ENCODE results near the gene FGFR3.

FGFR3 gene

DNA sequence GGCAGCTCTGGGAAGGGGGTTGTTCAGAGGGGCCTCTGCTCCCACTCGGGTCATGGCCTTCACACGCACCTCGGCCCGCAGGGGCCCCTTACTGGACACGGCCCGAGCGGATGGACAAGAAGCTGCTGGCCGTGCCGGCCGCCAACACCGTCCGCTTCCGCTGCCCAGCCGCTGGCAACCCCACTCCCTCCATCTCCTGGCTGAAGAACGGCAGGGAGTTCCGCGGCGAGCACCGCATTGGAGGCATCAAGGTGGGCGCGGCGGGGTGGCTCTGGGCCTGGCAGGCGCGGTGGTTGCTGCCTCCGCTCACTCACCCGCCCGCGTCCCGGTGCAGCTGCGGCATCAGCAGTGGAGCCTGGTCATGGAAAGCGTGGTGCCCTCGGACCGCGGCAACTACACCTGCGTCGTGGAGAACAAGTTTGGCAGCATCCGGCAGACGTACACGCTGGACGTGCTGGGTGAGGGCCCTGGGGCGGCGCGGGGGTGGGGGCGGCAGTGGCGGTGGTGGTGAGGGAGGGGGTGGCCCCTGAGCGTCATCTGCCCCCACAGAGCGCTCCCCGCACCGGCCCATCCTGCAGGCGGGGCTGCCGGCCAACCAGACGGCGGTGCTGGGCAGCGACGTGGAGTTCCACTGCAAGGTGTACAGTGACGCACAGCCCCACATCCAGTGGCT lies 8.3 kb downstream of the FGFR3 start:
- H3K4me3 ChIP-seq (ENCODE audit: low read length), result no peak overlapping the region
- no peak overlapping the region for H3K9ac ChIP-seq (ENCODE audit: low read length)
- peaks cover 10% of the 10 kb centered on the region for H3K27me3 ChIP-seq (replicated peaks; ENCODE audit: control insufficient read depth, insufficient read depth, low read length)
- H3K36me3 ChIP-seq (ENCODE audit: control insufficient read depth, insufficient read depth, low read length, severe bottlenecking), result no peaks in the 10 kb centered on the region
- no peak for DNase-seq (ENCODE audit: low read depth)
- peaks cover 10% of the 10 kb centered on the region for H3K4me1 ChIP-seq (ENCODE audit: control insufficient read depth, insufficient read depth, low read length)
- H3K9me3 ChIP-seq (ENCODE audit: control insufficient read depth, low read length), result no peaks in the 10 kb centered on the region

DNA sequence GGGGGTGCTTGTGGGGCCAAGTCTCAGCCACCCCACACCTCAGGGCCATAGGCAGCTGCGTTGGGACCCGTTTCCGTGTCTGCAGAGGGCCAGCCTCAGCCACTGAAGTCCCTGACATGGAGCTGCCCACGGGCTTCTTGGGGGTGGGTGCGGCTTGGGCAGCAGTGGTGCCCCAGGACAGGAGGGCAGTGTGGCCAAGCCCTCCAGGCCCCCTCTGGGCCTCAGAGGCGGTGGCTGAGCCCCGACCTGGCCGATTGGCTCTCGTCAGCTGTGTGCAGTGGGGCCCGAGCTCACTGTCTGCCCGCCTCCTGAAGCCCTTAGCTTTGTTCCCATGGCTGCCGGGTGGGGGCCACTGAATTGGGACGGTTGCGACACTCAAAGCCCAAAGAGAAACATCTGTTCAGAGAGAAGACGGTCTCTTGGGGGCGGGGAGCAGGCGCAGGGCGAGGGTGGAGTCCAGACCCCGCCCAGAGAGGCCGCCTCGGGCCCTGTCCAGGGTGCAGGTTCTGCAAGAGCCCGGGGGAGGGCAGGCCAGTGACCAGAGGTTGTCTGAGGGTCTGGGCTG lies 9.1 kb downstream of the FGFR3 start:
- H3K9me3 ChIP-seq (ENCODE audit: control insufficient read depth, low read length), result no peaks in the 10 kb centered on the region
- H3K27me3 ChIP-seq (replicated peaks; ENCODE audit: control insufficient read depth, insufficient read depth, low read length), result peaks cover 4% of the 10 kb centered on the region
- H3K4me3 ChIP-seq (ENCODE audit: low read length), result no peak overlapping the region
- no peaks in the 10 kb centered on the region for H3K36me3 ChIP-seq (ENCODE audit: control insufficient read depth, insufficient read depth, low read length, severe bottlenecking)
- DNase-seq (ENCODE audit: low read depth), result peak; percentile 51
- no peak overlapping the region for H3K9ac ChIP-seq (ENCODE audit: low read length)
- peaks cover 10% of the 10 kb centered on the region for H3K4me1 ChIP-seq (ENCODE audit: control insufficient read depth, insufficient read depth, low read length)

DNA sequence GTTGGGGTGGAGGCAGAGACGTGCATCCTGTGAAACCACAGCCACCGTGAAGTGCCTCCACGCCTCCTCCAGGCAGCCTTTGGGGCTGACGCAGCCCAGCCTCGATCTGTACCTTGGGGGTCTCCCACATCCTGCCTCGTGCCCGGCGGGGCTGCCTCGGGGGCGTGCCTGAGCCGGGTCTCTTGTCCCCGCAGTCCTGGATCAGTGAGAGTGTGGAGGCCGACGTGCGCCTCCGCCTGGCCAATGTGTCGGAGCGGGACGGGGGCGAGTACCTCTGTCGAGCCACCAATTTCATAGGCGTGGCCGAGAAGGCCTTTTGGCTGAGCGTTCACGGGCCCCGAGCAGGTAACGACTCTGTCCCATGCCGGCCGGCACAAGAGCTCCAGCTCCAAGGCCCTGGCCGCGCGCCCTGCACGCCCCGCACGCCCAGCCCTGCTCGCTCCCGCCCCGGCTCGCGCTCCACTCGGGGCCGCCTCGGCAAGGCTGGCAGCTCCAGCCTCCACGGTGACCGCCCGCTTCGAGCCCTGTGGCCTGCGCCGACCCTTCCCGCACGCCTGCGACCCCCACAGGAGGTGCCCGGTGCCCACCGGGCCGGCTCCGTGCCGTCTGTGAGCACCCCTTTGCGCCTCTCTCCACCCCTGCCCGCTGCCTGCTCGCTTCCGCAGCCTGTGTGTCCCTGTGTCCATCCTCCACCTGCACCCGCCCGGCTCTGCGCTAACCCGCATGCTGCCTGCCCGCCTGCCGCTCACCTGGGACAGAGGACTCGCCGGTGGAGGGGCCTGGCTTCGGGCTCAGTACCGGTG lies 9.8 kb downstream of the FGFR3 start:
- Histone ChIP-seq H3K9ac (ENCODE audit: low read length) (no peak overlapping the region), H3K4me1 (ENCODE audit: control insufficient read depth, insufficient read depth, low read length) (peaks cover 10% of the 10 kb centered on the region), H3K36me3 (ENCODE audit: control insufficient read depth, insufficient read depth, low read length, severe bottlenecking) (no peaks in the 10 kb centered on the region), H3K9me3 (ENCODE audit: control insufficient read depth, low read length) (no peaks in the 10 kb centered on the region), H3K4me3 (ENCODE audit: low read length) (no peak overlapping the region), H3K27me3 (replicated peaks; ENCODE audit: control insufficient read depth, insufficient read depth, low read length) (peaks cover 4% of the 10 kb centered on the region)
- no peak for DNase-seq (ENCODE audit: low read depth)

DNA sequence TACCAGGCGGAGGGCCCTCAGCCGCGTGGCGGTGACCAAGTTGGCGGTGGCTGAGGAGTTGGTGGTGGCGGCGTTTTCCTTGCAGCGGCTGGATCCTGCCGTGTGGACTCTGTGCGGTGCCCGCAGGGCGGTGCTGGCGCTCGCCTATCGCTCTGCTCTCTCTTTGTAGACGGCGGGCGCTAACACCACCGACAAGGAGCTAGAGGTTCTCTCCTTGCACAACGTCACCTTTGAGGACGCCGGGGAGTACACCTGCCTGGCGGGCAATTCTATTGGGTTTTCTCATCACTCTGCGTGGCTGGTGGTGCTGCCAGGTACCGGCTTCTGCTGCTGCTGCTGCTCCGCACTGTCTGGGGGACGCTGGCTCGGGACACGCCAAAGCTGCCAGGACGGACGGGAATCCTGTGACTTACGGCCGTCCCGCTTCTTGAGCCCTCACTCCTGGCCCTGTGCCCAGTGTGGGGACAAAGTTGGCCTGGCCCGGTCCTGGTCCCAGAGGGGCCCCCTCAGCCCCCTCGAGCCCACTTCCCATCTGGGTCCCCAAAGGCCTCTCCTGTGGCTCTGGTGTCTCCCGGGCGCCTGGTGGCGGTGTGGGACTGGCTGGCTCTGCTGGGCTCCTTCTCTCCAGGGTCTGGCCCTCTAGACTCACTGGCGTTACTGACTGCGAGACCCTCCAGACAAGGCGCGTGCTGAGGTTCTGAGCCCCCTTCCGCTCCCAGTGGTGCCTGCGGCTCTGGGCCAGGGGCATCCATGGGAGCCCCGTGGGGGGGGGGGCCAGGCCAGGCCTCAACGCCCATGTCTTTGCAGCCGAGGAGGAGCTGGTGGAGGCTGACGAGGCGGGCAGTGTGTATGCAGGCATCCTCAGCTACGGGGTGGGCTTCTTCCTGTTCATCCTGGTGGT lies 10.7 kb downstream of the FGFR3 start:
- DNase-seq (ENCODE audit: low read depth), result no peak
- Histone ChIP-seq H3K4me1 (ENCODE audit: control insufficient read depth, insufficient read depth, low read length) (peaks cover 10% of the 10 kb centered on the region), H3K36me3 (ENCODE audit: control insufficient read depth, insufficient read depth, low read length, severe bottlenecking) (no peaks in the 10 kb centered on the region), H3K4me3 (ENCODE audit: low read length) (no peak overlapping the region), H3K9me3 (ENCODE audit: control insufficient read depth, low read length) (no peaks in the 10 kb centered on the region), H3K27me3 (replicated peaks; ENCODE audit: control insufficient read depth, insufficient read depth, low read length) (peaks cover 4% of the 10 kb centered on the region), H3K9ac (ENCODE audit: low read length) (no peak overlapping the region)

DNA sequence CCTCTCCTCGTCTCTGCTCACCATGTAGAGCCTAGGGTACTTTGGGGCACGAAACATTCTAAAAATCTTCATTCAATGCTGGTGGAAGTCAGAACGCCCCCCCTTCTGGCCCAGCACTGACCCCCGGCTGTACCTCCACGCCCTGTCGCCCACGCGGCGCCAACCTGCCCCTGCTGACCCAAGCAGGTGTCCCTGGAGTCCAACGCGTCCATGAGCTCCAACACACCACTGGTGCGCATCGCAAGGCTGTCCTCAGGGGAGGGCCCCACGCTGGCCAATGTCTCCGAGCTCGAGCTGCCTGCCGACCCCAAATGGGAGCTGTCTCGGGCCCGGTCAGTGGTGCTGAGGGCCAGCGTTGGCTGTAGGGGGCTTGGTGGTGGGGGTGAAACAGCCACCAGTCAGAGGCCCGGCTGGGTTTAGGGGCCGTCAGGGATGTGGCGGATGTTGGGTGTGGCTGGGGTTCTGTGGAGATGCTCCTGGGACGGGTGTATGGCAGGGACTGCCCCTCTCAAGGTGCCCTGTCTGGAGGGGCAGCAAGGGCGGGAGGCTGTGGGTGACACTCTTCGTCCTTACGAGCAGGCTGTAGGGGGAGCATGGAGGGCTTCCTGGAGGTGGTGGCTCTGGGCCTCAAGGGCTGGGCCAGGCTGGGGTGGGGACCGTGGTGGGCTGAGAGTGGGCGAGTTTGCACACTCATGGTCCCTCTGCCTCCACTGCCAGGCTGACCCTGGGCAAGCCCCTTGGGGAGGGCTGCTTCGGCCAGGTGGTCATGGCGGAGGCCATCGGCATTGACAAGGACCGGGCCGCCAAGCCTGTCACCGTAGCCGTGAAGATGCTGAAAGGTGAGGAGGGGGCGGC lies 11.8 kb downstream of the FGFR3 start:
- H3K36me3 ChIP-seq (ENCODE audit: control insufficient read depth, insufficient read depth, low read length, severe bottlenecking), result no peaks in the 10 kb centered on the region

DNA sequence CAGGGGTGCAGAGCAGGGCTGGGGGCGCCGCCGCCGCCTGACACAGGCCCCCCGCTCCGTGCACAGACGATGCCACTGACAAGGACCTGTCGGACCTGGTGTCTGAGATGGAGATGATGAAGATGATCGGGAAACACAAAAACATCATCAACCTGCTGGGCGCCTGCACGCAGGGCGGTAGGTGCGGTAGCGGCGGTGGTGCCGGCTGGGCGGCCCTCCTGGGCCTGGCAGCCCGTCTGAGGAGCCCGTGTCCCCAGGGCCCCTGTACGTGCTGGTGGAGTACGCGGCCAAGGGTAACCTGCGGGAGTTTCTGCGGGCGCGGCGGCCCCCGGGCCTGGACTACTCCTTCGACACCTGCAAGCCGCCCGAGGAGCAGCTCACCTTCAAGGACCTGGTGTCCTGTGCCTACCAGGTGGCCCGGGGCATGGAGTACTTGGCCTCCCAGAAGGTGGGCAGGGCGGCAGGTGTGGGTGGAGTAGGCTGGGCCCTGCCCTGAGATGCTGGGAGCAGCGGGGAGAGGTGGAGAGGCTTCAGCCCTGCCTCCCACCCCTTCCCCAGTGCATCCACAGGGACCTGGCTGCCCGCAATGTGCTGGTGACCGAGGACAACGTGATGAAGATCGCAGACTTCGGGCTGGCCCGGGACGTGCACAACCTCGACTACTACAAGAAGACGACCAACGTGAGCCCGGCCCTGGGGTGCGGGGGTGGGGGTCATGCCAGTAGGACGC lies 12.6 kb downstream of the FGFR3 start:
- Histone ChIP-seq H3K27me3 (replicated peaks; ENCODE audit: control insufficient read depth, insufficient read depth, low read length) (peaks cover 4% of the 10 kb centered on the region), H3K4me1 (ENCODE audit: control insufficient read depth, insufficient read depth, low read length) (peaks cover 10% of the 10 kb centered on the region), H3K36me3 (ENCODE audit: control insufficient read depth, insufficient read depth, low read length, severe bottlenecking) (peaks cover under 1% of the 10 kb centered on the region), H3K9ac (ENCODE audit: low read length) (no peak overlapping the region), H3K4me3 (ENCODE audit: low read length) (no peak overlapping the region), H3K9me3 (ENCODE audit: control insufficient read depth, low read length) (no peaks in the 10 kb centered on the region)
- no peak for DNase-seq (ENCODE audit: low read depth)

More for the DNA sequence above, 11.8 kb downstream of the FGFR3 start:
- DNase-seq (ENCODE audit: low read depth), result no peak
- Histone ChIP-seq H3K27me3 (replicated peaks; ENCODE audit: control insufficient read depth, insufficient read depth, low read length) (peaks cover 4% of the 10 kb centered on the region), H3K4me3 (ENCODE audit: low read length) (no peak overlapping the region), H3K4me1 (ENCODE audit: control insufficient read depth, insufficient read depth, low read length) (peaks cover 10% of the 10 kb centered on the region), H3K9ac (ENCODE audit: low read length) (no peak overlapping the region), H3K9me3 (ENCODE audit: control insufficient read depth, low read length) (no peaks in the 10 kb centered on the region)

DNA sequence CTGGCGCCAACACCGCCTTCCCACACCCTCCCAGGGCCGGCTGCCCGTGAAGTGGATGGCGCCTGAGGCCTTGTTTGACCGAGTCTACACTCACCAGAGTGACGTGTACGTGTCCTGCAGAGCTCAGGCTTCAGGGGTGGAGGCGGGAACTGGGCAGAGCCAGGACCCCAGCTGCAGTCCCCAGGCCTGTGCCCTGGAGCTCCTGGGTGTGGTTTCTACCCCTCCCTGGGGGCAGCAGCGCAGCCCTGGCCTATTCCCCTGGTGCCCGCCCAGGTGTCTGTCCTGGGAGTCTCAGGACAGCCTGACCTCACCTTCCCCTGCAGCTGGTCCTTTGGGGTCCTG lies 13.1 kb downstream of the FGFR3 start:
- Histone ChIP-seq H3K9ac (ENCODE audit: low read length) (no peak overlapping the region), H3K9me3 (ENCODE audit: control insufficient read depth, low read length) (no peaks in the 10 kb centered on the region), H3K4me3 (ENCODE audit: low read length) (no peak overlapping the region), H3K36me3 (ENCODE audit: control insufficient read depth, insufficient read depth, low read length, severe bottlenecking) (peaks cover 4% of the 10 kb centered on the region), H3K4me1 (ENCODE audit: control insufficient read depth, insufficient read depth, low read length) (peaks cover 13% of the 10 kb centered on the region), H3K27me3 (replicated peaks; ENCODE audit: control insufficient read depth, insufficient read depth, low read length) (peaks cover 4% of the 10 kb centered on the region)
- no peak for DNase-seq (ENCODE audit: low read depth)

DNA sequence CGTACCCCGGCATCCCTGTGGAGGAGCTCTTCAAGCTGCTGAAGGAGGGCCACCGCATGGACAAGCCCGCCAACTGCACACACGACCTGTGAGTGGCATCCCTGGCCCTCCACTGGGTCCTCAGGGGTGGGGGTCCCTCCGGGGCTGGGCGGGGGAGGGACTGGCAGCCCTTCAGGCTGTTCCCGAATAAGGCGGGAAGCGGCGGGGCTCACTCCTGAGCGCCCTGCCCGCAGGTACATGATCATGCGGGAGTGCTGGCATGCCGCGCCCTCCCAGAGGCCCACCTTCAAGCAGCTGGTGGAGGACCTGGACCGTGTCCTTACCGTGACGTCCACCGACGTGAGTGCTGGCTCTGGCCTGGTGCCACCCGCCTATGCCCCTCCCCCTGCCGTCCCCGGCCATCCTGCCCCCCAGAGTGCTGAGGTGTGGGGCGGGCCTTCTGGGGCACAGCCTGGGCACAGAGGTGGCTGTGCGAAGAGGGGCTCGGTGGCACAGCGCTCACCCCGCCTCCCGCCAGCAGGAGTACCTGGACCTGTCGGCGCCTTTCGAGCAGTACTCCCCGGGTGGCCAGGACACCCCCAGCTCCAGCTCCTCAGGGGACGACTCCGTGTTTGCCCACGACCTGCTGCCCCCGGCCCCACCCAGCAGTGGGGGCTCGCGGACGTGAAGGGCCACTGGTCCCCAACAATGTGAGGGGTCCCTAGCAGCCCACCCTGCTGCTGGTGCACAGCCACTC lies 13.7 kb downstream of the FGFR3 start:
- Histone ChIP-seq H3K9ac (ENCODE audit: low read length) (no peak overlapping the region), H3K4me3 (ENCODE audit: low read length) (no peak overlapping the region), H3K9me3 (ENCODE audit: control insufficient read depth, low read length) (no peaks in the 10 kb centered on the region), H3K4me1 (ENCODE audit: control insufficient read depth, insufficient read depth, low read length) (peaks cover 14% of the 10 kb centered on the region), H3K36me3 (ENCODE audit: control insufficient read depth, insufficient read depth, low read length, severe bottlenecking) (peaks cover 4% of the 10 kb centered on the region), H3K27me3 (replicated peaks; ENCODE audit: control insufficient read depth, insufficient read depth, low read length) (peaks cover 4% of the 10 kb centered on the region)
- no peak for DNase-seq (ENCODE audit: low read depth)

DNA sequence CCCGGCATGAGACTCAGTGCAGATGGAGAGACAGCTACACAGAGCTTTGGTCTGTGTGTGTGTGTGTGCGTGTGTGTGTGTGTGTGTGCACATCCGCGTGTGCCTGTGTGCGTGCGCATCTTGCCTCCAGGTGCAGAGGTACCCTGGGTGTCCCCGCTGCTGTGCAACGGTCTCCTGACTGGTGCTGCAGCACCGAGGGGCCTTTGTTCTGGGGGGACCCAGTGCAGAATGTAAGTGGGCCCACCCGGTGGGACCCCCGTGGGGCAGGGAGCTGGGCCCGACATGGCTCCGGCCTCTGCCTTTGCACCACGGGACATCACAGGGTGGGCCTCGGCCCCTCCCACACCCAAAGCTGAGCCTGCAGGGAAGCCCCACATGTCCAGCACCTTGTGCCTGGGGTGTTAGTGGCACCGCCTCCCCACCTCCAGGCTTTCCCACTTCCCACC lies 14.3 kb downstream of the FGFR3 start:
- H3K9me3 ChIP-seq (ENCODE audit: control insufficient read depth, low read length), result no peaks in the 10 kb centered on the region
- peaks cover 6% of the 10 kb centered on the region for H3K36me3 ChIP-seq (ENCODE audit: control insufficient read depth, insufficient read depth, low read length, severe bottlenecking)
- H3K4me1 ChIP-seq (ENCODE audit: control insufficient read depth, insufficient read depth, low read length), result peaks cover 9% of the 10 kb centered on the region
- H3K9ac ChIP-seq (ENCODE audit: low read length), result no peak overlapping the region
- H3K4me3 ChIP-seq (ENCODE audit: low read length), result no peak overlapping the region
- no peak for DNase-seq (ENCODE audit: low read depth)
- H3K27me3 ChIP-seq (replicated peaks; ENCODE audit: control insufficient read depth, insufficient read depth, low read length), result no peaks in the 10 kb centered on the region

All from adipocyte (in vitro differentiated cells).